PC-9 (cell line): ENCODE measurements around the gene GPR176.

Experiments used
- EZH2 ChIP-seq: fragments of 200-600 bp; sonication (generic); IDR thresholded peaks from 2 replicates; pipeline ENCODE4 v1.8.0; 2017; ENCODE audit warnings: antibody characterized with exemption, low read depth
- TF ChIP-seq, protein P1 (sequence below): fragments of 200-600 bp; sonication (generic); conservative IDR thresholded peaks from 2 replicates; pipeline ENCODE4 v1.6.1; 2017; ENCODE audit warnings: mixed run types, antibody characterized with exemption, mild to moderate bottlenecking, moderate library complexity

DNA sequence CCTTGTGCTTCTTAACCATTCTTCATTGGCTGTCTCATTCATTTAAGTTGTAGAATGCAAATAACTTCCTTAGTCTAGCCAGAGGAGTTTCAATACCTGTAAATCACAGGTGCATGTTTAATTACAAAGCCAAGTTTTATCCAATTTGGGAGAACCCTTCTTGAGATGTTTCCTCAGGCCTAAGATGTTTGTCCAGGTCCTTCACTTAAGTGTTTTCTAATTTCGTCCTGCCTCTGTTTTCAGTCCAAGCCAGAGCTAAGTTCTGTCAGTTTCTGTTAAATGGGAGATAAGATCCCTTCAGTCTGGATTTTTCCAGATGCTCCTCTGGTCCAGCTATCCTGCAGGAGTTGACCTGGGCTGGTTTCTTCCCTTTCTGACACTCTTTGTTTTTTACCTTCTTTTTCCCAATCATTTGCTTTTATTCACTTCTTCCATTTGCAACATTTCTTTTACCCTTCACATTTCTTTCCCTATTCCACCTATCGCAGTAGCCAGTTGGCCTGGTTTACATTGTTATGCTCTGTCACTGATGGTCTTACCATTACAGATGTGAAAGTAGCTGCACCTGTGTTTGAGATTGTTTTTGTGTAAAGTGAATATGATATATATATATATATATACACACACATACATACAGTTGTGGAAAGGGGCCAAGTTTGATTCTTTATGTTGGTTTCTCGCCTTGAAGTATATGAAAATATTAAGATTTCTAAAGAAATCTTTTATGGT lies 48.4 kb upstream of the GPR176 start:
- TF ChIP-seq, protein P1, sequence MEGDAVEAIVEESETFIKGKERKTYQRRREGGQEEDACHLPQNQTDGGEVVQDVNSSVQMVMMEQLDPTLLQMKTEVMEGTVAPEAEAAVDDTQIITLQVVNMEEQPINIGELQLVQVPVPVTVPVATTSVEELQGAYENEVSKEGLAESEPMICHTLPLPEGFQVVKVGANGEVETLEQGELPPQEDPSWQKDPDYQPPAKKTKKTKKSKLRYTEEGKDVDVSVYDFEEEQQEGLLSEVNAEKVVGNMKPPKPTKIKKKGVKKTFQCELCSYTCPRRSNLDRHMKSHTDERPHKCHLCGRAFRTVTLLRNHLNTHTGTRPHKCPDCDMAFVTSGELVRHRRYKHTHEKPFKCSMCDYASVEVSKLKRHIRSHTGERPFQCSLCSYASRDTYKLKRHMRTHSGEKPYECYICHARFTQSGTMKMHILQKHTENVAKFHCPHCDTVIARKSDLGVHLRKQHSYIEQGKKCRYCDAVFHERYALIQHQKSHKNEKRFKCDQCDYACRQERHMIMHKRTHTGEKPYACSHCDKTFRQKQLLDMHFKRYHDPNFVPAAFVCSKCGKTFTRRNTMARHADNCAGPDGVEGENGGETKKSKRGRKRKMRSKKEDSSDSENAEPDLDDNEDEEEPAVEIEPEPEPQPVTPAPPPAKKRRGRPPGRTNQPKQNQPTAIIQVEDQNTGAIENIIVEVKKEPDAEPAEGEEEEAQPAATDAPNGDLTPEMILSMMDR: no peak
- TF ChIP-seq EZH2: no peak
